H9 (cell line): ENCODE data around the gene THSD4. TPM values are rescaled to one million over a fixed set of nuclear protein-coding genes. Genes with fewer than 3 reads are reported as not detected.

Experiments used
- DNase-seq: peaks from one replicate; pipeline ENCODE4 v3.0.0-alpha.2; 2017
- H2AFZ ChIP-seq: one replicate; pipeline ENCODE4 v1.6.1; 2013; ENCODE audit warnings: mild to moderate bottlenecking, low read length, control low read depth, moderate library complexity
- H2AK5ac ChIP-seq: 2 replicates; pipeline ENCODE4 v1.6.1; 2013; ENCODE audit warnings: low read length, control low read depth, mixed read lengths; ENCODE audit not compliant: insufficient read length
- H2BK120ac ChIP-seq: one replicate; pipeline ENCODE4 v1.6.1; 2013; ENCODE audit warnings: low read depth, mild to moderate bottlenecking, low read length, control low read depth, inconsistent platforms; ENCODE audit not compliant: poor library complexity, severe bottlenecking
- H2BK12ac ChIP-seq: 2 replicates; pipeline ENCODE4 v1.6.1; 2013; ENCODE audit warnings: low read length, control low read depth, mixed read lengths, low read depth; ENCODE audit not compliant: insufficient read length
- H2BK15ac ChIP-seq: 2 replicates; pipeline ENCODE4 v1.6.1; 2013; ENCODE audit warnings: low read depth, low read length, control low read depth
- H2BK20ac ChIP-seq: one replicate; pipeline ENCODE4 v1.6.1; 2013; ENCODE audit warnings: low read depth, mild to moderate bottlenecking, low read length, control low read depth, inconsistent platforms; ENCODE audit not compliant: poor library complexity, severe bottlenecking
- H2BK5ac ChIP-seq: 2 replicates; pipeline ENCODE4 v1.6.1; 2013; ENCODE audit warnings: low read length, control low read depth, mixed read lengths; ENCODE audit not compliant: insufficient read length
- H3K14ac ChIP-seq: 2 replicates; pipeline ENCODE4 v1.6.1; 2013; ENCODE audit warnings: low read length, control low read depth; ENCODE audit not compliant: insufficient read depth
- H3K18ac ChIP-seq: 2 replicates; pipeline ENCODE4 v1.6.1; 2013; ENCODE audit warnings: low read depth, mild to moderate bottlenecking, mixed read lengths, low read length, control low read depth; ENCODE audit not compliant: insufficient read length
- H3K23ac ChIP-seq: 2 replicates; pipeline ENCODE4 v1.6.1; 2013; ENCODE audit warnings: low read length, control low read depth, mixed read lengths, low read depth; ENCODE audit not compliant: insufficient read length
- H3K23me2 ChIP-seq: 2 replicates; pipeline ENCODE4 v1.6.1; 2013; ENCODE audit warnings: low read depth, mild to moderate bottlenecking, mixed read lengths, low read length, control low read depth; ENCODE audit not compliant: insufficient read length, poor library complexity, severe bottlenecking
- H3K27ac ChIP-seq: 2 replicates; pipeline ENCODE4 v1.5.1; 2013; ENCODE audit warnings: low read length, control low read depth, mixed read lengths, low read depth; ENCODE audit not compliant: insufficient read length
- H3K27me3 ChIP-seq: 2 replicates; pipeline ENCODE4 v1.6.1; 2013; ENCODE audit warnings: low read length, control low read depth, inconsistent platforms; ENCODE audit not compliant: insufficient read depth
- H3K4ac ChIP-seq: 2 replicates; pipeline ENCODE4 v1.6.1; 2013; ENCODE audit warnings: low read depth, mild to moderate bottlenecking, control low read depth, inconsistent platforms, low read length, moderate library complexity
- H3K4me1 ChIP-seq: 2 replicates; pipeline ENCODE4 v1.6.1; 2013; ENCODE audit warnings: low read length, control low read depth, inconsistent platforms; ENCODE audit not compliant: insufficient read depth
- H3K4me2 ChIP-seq: 2 replicates; pipeline ENCODE4 v1.6.1; 2013; ENCODE audit warnings: low read length, control low read depth, mixed read lengths; ENCODE audit not compliant: insufficient read length, insufficient read depth
- H3K56ac ChIP-seq: 2 replicates; pipeline ENCODE4 v1.6.1; 2013; ENCODE audit warnings: low read depth, mild to moderate bottlenecking, mixed read lengths, low read length, control low read depth; ENCODE audit not compliant: insufficient read length
- H3K79me1 ChIP-seq: 2 replicates; pipeline ENCODE4 v1.6.1; 2013; ENCODE audit warnings: low read depth, mild to moderate bottlenecking, moderate library complexity, low read length, control low read depth, inconsistent platforms; ENCODE audit not compliant: insufficient read depth, poor library complexity, severe bottlenecking
- H3K79me2 ChIP-seq: 2 replicates; pipeline ENCODE4 v1.6.1; 2013; ENCODE audit warnings: low read length, control low read depth, inconsistent platforms; ENCODE audit not compliant: insufficient read depth
- H3K9ac ChIP-seq: 2 replicates; pipeline ENCODE4 v1.6.1; 2013; ENCODE audit warnings: low read length, control low read depth, mixed read lengths; ENCODE audit not compliant: insufficient read length; ENCODE audit errors: extremely low read depth
- H3K9me3 ChIP-seq: one replicate; pipeline ENCODE4 v1.6.1; 2013; ENCODE audit warnings: low read depth, low read length, inconsistent platforms; ENCODE audit not compliant: control insufficient read depth
- H3T11ph ChIP-seq: one replicate; pipeline ENCODE4 v1.6.1; 2013; ENCODE audit warnings: mild to moderate bottlenecking, low read length, control low read depth, inconsistent platforms
- H4K20me1 ChIP-seq: one replicate; pipeline ENCODE4 v1.6.1; 2013; ENCODE audit not compliant: control insufficient read depth, insufficient read length, insufficient read depth
- H4K5ac ChIP-seq: 2 replicates; pipeline ENCODE4 v1.6.1; 2013; ENCODE audit warnings: low read depth, mild to moderate bottlenecking, mixed read lengths, low read length, control low read depth; ENCODE audit not compliant: insufficient read length
- H4K8ac ChIP-seq: replicated peaks from 2 replicates; pipeline ENCODE4 v1.6.1; 2013; ENCODE audit warnings: low read length, control low read depth, mixed read lengths, low read depth; ENCODE audit not compliant: insufficient read length
- H4K91ac ChIP-seq: 2 replicates; pipeline ENCODE4 v1.6.1; 2013; ENCODE audit warnings: low read depth, mild to moderate bottlenecking, moderate library complexity, mixed read lengths, low read length, control low read depth; ENCODE audit not compliant: insufficient read length
- H3K27ac Mint-ChIP-seq, 3 experiments: 2 replicates in 2 of 3; 3 replicates in 1 of 3; pipeline ENCODE4 v1.8.0; 2020 to 2021; ENCODE audit warnings: mixed read lengths in 3 of 3, mild to moderate bottlenecking in 1 of 3, moderate library complexity in 1 of 3
- H3K27me3 Mint-ChIP-seq: 2 replicates; pipeline ENCODE4 v1.8.0; 2021; ENCODE audit warnings: low read depth, mild to moderate bottlenecking, moderate library complexity, mixed read lengths
- H3K36me3 Mint-ChIP-seq, 3 experiments: 2 replicates in 2 of 3; 3 replicates in 1 of 3; pipeline ENCODE4 v1.8.0; 2020 to 2021; ENCODE audit warnings: low read depth in 3 of 3, mixed read lengths in 3 of 3; ENCODE audit not compliant: insufficient read depth in 1 of 3
- H3K4me1 Mint-ChIP-seq, 2 experiments: 2 replicates each; pipeline ENCODE4 v1.8.0; 2020; ENCODE audit warnings: mixed read lengths in 2 of 2
- H3K4me3 Mint-ChIP-seq, 2 experiments: 2 replicates in 1 of 2; 3 replicates in 1 of 2; pipeline ENCODE4 v1.8.0; 2020 to 2021; ENCODE audit warnings: mild to moderate bottlenecking in 2 of 2, mixed read lengths in 2 of 2, moderate library complexity in 1 of 2
- H3K9me3 Mint-ChIP-seq, 2 experiments: 2 replicates in 1 of 2; 3 replicates in 1 of 2; pipeline ENCODE4 v1.8.0; 2020; ENCODE audit warnings: mild to moderate bottlenecking in 2 of 2, mixed read lengths in 2 of 2, moderate library complexity in 1 of 2
- CTCF ChIP-seq: fragments of 200-600 bp; sonication (generic); conservative IDR thresholded peaks from 3 replicates; pipeline ENCODE4 v1.8.0; 2021; ENCODE audit warnings: antibody characterized with exemption, mild to moderate bottlenecking
- WGBS: extraction: QIAGEN DNeasy Blood & Tissue Kit; methylation state at CpG from one replicate; pipeline ENCODE4 v1.1.7; 2013; ENCODE audit warnings: missing lambda C conversion rate, low lambda C conversion rate, mixed read lengths; ENCODE audit not compliant: insufficient read length; ENCODE audit errors: extremely low coverage; 5-methylcytosine and 5-hydroxymethylcytosine counted together
- total RNA-seq: library from RNA; stranded (reverse); gene quantifications from 2 replicates; pipeline ENCODE4 v1.2.1, GENCODE V29; 2021

THSD4 gene
- total RNA-seq, 1 experiment from 2014 or later: 5.5 TPM

DNA sequence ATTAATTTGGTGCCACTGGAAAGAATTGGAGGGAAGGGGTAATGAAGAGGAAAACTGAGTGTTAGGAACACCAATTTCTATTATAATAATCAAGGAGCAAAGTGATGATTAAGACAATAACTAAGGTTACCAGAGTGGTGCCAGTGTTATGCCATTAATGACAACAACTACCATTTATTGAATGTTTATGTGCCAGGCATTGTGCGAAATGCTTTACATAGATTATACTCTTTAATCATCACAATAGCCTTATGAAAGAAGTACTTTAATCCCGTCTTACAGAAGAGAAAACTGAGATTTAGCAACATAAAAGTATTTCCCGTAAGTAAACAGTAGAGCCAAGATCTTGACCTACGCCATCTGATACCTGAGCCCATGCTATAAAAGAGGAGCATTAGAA lies 507.8 kb downstream of the THSD4 start:
- no peak overlapping the region for H3K9ac ChIP-seq
- Mint-ChIP-seq H3K4me1 (peaks cover 15 to 16% of the 10 kb centered on the region in 2 experiments), H3K4me3 (no peak overlapping the region), H3K36me3 (no peaks in the 10 kb centered on the region; a peak in 1 of 7 replicates), H3K27ac (no peak overlapping the region), H3K27me3 (no peaks in the 10 kb centered on the region; the same call in 1 of the 2 replicates), H3K9me3 (no peaks in the 10 kb centered on the region)
- no peak overlapping the region for H3T11ph ChIP-seq
- no peak overlapping the region for H3K56ac ChIP-seq
- WGBS: no CpG with 5 or more reads among the region's 4 CpGs
- no peaks in the 10 kb centered on the region for H3K27me3 ChIP-seq
- H2BK12ac ChIP-seq: no peak overlapping the region
- no peak overlapping the region for H4K5ac ChIP-seq
- H3K79me1 ChIP-seq: no peaks in the 10 kb centered on the region
- H4K20me1 ChIP-seq: no peaks in the 10 kb centered on the region
- H3K9me3 ChIP-seq: no peaks in the 10 kb centered on the region
- no peaks in the 10 kb centered on the region for H3K23me2 ChIP-seq
- no peak overlapping the region for H3K4me2 ChIP-seq
- H3K27ac ChIP-seq: no peak overlapping the region
- H4K8ac ChIP-seq: no peak overlapping the region
- no peaks in the 10 kb centered on the region for H3K4me1 ChIP-seq
- no peak for DNase-seq
- no peak overlapping the region for H2AK5ac ChIP-seq
- TF ChIP-seq CTCF: no peak
- no peak overlapping the region for H4K91ac ChIP-seq
- no peak overlapping the region for H2BK20ac ChIP-seq
- H2BK120ac ChIP-seq: no peak overlapping the region
- no peak overlapping the region for H2AFZ ChIP-seq
- H3K14ac ChIP-seq: no peak overlapping the region
- no peak overlapping the region for H2BK15ac ChIP-seq
- H3K4ac ChIP-seq: no peak overlapping the region
- H3K23ac ChIP-seq: no peak overlapping the region
- no peak overlapping the region for H3K18ac ChIP-seq
- no peaks in the 10 kb centered on the region for H3K79me2 ChIP-seq
- no peak overlapping the region for H2BK5ac ChIP-seq
